Urothelium cell line (cell line): ENCODE data around the gene CCNL1.
"Not testable (repeated sequence)": the region's sequence is repeated elsewhere in the genome, so short reads cannot be mapped to it uniquely, and the experiment has no call there.

Source experiments
- DNase-seq: peaks from one replicate; pipeline ENCODE4 v3.0.0; 2011; ENCODE audit warnings: low spot score, mixed read lengths
- FAIRE-seq: peaks from 2 replicates; lab custom pipeline; 2011; peaks lifted over from hg19 to GRCh38; lab: Jason Lieb, UNC

CCNL1 gene

GRCh38 chr3:157159762-157160657, at the start of gene CCNL1:
Gene CCNL1, minus strand, starts transcription at chr3:157160147. Its CDS starts 53 bp downstream, at chr3:157160094.
- peak; percentile 87 for DNase-seq
- FAIRE-seq, result no peak

- DNase-seq (no peak), FAIRE-seq (no peak)
These were observed 44.9 kb upstream of the CCNL1 start for GRCh38 chr3:157204880-157205279.

GRCh38 chr3:157204431-157204830, 44.5 kb upstream of the CCNL1 start:
- no peak for FAIRE-seq
- DNase-seq, result no peak

- FAIRE-seq (no peak), DNase-seq (peak; percentile 13)
These were observed 41.8 kb upstream of the CCNL1 start for GRCh38 chr3:157201648-157202278.

- DNase-seq, result no peak
- FAIRE-seq, result no peak
These were observed 39.9 kb upstream of the CCNL1 start for GRCh38 chr3:157199841-157200240.

GRCh38 chr3:157195965-157196364, 36.0 kb upstream of the CCNL1 start:
- DNase-seq (no peak), FAIRE-seq (no peak)

- not testable (repeated sequence) for FAIRE-seq, DNase-seq
These were observed 31.2 kb upstream of the CCNL1 start for GRCh38 chr3:157191149-157191548.

- DNase-seq (no peak), FAIRE-seq (no peak)
These were observed 30.5 kb upstream of the CCNL1 start for GRCh38 chr3:157190380-157190872.

GRCh38 chr3:157188391-157188790, 28.4 kb upstream of the CCNL1 start:
- DNase-seq (no peak), FAIRE-seq (no peak)

- FAIRE-seq (no peak), DNase-seq (no peak)
These were observed 22.9 kb upstream of the CCNL1 start for GRCh38 chr3:157182879-157183278.

- DNase-seq (no peak), FAIRE-seq (no peak)
These were observed 20.3 kb upstream of the CCNL1 start for GRCh38 chr3:157180262-157180661.

- FAIRE-seq, result no peak
- DNase-seq, result no peak
These were observed 19.4 kb upstream of the CCNL1 start for GRCh38 chr3:157179365-157179803.

GRCh38 chr3:157178503-157179364, 18.8 kb upstream of the CCNL1 start:
- not testable (repeated sequence) for DNase-seq, FAIRE-seq

GRCh38 chr3:157177801-157178453, 18.0 kb upstream of the CCNL1 start:
- not testable (repeated sequence) for FAIRE-seq, DNase-seq

GRCh38 chr3:157176934-157177333, 17.0 kb upstream of the CCNL1 start:
- DNase-seq (no peak), FAIRE-seq (no peak)

GRCh38 chr3:157175691-157176507, 16.0 kb upstream of the CCNL1 start:
- DNase-seq (peak; percentile 22), FAIRE-seq (no peak)

- no peak for FAIRE-seq
- peak; percentile 93 for DNase-seq
These were observed 14.9 kb upstream of the CCNL1 start for GRCh38 chr3:157174649-157175498.

GRCh38 chr3:157174290-157174648, 14.3 kb upstream of the CCNL1 start:
- DNase-seq (no peak), FAIRE-seq (no peak)

GRCh38 chr3:157173343-157173742, 13.4 kb upstream of the CCNL1 start:
- not testable (repeated sequence) for FAIRE-seq, DNase-seq
